LNCAP (cell line): Measurements from ENCODE around the gene VAPB.

Experiments used
- CTCF ChIP-seq: fragments of 450-650 bp; IDR thresholded peaks from 2 replicates; pipeline ENCODE4 v1.5.1; 2017; ENCODE audit warnings: mild to moderate bottlenecking

The VAPB gene

GRCh38 chr20:58374027-58374850 is 14.8 kb upstream of the VAPB start:
- no peak for TF ChIP-seq CTCF

- TF ChIP-seq CTCF = no peak
Measured at GRCh38 chr20:58374906-58375758, 13.9 kb upstream of the VAPB start.

- no peak for TF ChIP-seq CTCF
Measured at GRCh38 chr20:58375759-58376352, 13.2 kb upstream of the VAPB start.

- TF ChIP-seq CTCF = no peak
Measured at GRCh38 chr20:58377017-58377416, 12.0 kb upstream of the VAPB start.

GRCh38 chr20:58377766-58378401 is 11.1 kb upstream of the VAPB start:
- no peak for TF ChIP-seq CTCF

GRCh38 chr20:58378704-58379103 is 10.3 kb upstream of the VAPB start:
- no peak for TF ChIP-seq CTCF

- TF ChIP-seq CTCF = no peak
Measured at GRCh38 chr20:58381627-58382026, 7.4 kb upstream of the VAPB start.
